Mesendoderm (in vitro differentiated cells): ENCODE data around the gene FILIP1L.

Experiments
- DNase-seq: peaks from one replicate; pipeline ENCODE4 v3.0.0; 2013
- H2AK5ac ChIP-seq: 2 replicates; pipeline ENCODE4 v1.6.1; 2013; ENCODE audit warnings: low read length, inconsistent platforms
- H2BK120ac ChIP-seq: 2 replicates; pipeline ENCODE4 v1.6.1; 2013; ENCODE audit warnings: low read depth, mild to moderate bottlenecking, low read length, moderate library complexity, mixed read lengths
- H2BK15ac ChIP-seq: replicated peaks from 2 replicates; pipeline ENCODE4 v1.6.1; 2013; ENCODE audit warnings: low read depth, mild to moderate bottlenecking, moderate library complexity
- H2BK5ac ChIP-seq: 2 replicates; pipeline ENCODE4 v1.6.1; 2013; ENCODE audit warnings: low read length, inconsistent platforms
- H3K18ac ChIP-seq: 2 replicates; pipeline ENCODE4 v1.6.1; 2013; ENCODE audit warnings: mild to moderate bottlenecking, low read length, mixed read lengths
- H3K23ac ChIP-seq: one replicate; pipeline ENCODE4 v1.6.1; 2013; ENCODE audit warnings: low read length
- H3K27ac ChIP-seq: 2 replicates; pipeline ENCODE4 v1.5.1; 2013; ENCODE audit warnings: low read depth, mild to moderate bottlenecking, inconsistent platforms, low read length, moderate library complexity
- H3K27me3 ChIP-seq: 2 replicates; pipeline ENCODE4 v1.6.1; 2013; ENCODE audit warnings: low read length, control low read depth, mild to moderate bottlenecking, inconsistent platforms; ENCODE audit not compliant: insufficient read depth, poor library complexity
- H3K36me3 ChIP-seq: 2 replicates; pipeline ENCODE4 v1.6.1; 2013; ENCODE audit warnings: low read length, inconsistent platforms; ENCODE audit not compliant: control insufficient read depth, insufficient read depth
- H3K4ac ChIP-seq: one replicate; pipeline ENCODE4 v1.6.1; 2013; ENCODE audit warnings: low read depth, mild to moderate bottlenecking, low read length, moderate library complexity
- H3K4me1 ChIP-seq: 2 replicates; pipeline ENCODE4 v1.6.1; 2013; ENCODE audit warnings: low read depth, low read length, inconsistent platforms; ENCODE audit not compliant: control insufficient read depth
- H3K4me2 ChIP-seq: 2 replicates; pipeline ENCODE4 v1.6.1; 2013; ENCODE audit warnings: low read length
- H3K4me3 ChIP-seq: 2 replicates; pipeline ENCODE4 v1.5.1; 2013; ENCODE audit warnings: mild to moderate bottlenecking, low read length
- H3K56ac ChIP-seq: one replicate; pipeline ENCODE4 v1.6.1; 2013; ENCODE audit warnings: low read length
- H3K79me1 ChIP-seq: 2 replicates; pipeline ENCODE4 v1.6.1; 2013; ENCODE audit warnings: low read length, inconsistent platforms
- H3K79me2 ChIP-seq: 2 replicates; pipeline ENCODE4 v1.6.1; 2013; ENCODE audit warnings: mild to moderate bottlenecking, low read length; ENCODE audit not compliant: control insufficient read depth, insufficient read depth
- H3K9ac ChIP-seq: 2 replicates; pipeline ENCODE4 v1.6.1; 2013; ENCODE audit warnings: low read length, inconsistent platforms
- H4K5ac ChIP-seq: one replicate; pipeline ENCODE4 v1.6.1; 2013; ENCODE audit warnings: low read length
- H4K8ac ChIP-seq: one replicate; pipeline ENCODE4 v1.6.1; 2013; ENCODE audit warnings: low read depth, mild to moderate bottlenecking, control low read depth, low read length, moderate library complexity
- WGBS: extraction: QIAGEN DNeasy Blood & Tissue Kit; methylation state at CpG from one replicate; pipeline ENCODE4 v1.1.7; 2013; ENCODE audit warnings: low lambda C conversion rate, missing lambda C conversion rate; ENCODE audit not compliant: insufficient coverage; ENCODE audit errors: extremely low coverage; 5-methylcytosine and 5-hydroxymethylcytosine counted together

Gene FILIP1L

GRCh38 chr3:99945328-99945995, 168.8 kb downstream of the FILIP1L start:
- no peak overlapping the region for H4K8ac ChIP-seq
- H3K4me3 ChIP-seq, result no peak overlapping the region
- no peaks in the 10 kb centered on the region for H3K79me2 ChIP-seq
- no peak overlapping the region for H2AK5ac ChIP-seq
- no peaks in the 10 kb centered on the region for H3K36me3 ChIP-seq
- no peaks in the 10 kb centered on the region for H3K79me1 ChIP-seq
- H3K4me2 ChIP-seq, result no peak overlapping the region
- H3K4me1 ChIP-seq, result no peaks in the 10 kb centered on the region
- no peak for DNase-seq
- no peak overlapping the region for H3K23ac ChIP-seq
- no peak overlapping the region for H2BK5ac ChIP-seq
- H3K27me3 ChIP-seq, result no peaks in the 10 kb centered on the region
- H3K18ac ChIP-seq, result no peak overlapping the region
- no peak overlapping the region for H3K27ac ChIP-seq
- no peak overlapping the region for H3K9ac ChIP-seq
- no peak overlapping the region for H2BK15ac ChIP-seq
- no peak overlapping the region for H2BK120ac ChIP-seq
- WGBS, result no CpG with 5 or more reads among the region's 5 CpGs
- H3K56ac ChIP-seq, result no peak overlapping the region
- H3K4ac ChIP-seq, result no peak overlapping the region
- H4K5ac ChIP-seq, result no peak overlapping the region

GRCh38 chr3:99943931-99944761, 170.2 kb downstream of the FILIP1L start:
- Histone ChIP-seq H3K36me3 (no peaks in the 10 kb centered on the region), H3K27ac (no peak overlapping the region), H3K4me2 (no peak overlapping the region), H3K23ac (no peak overlapping the region), H4K8ac (no peak overlapping the region), H3K18ac (no peak overlapping the region), H2BK120ac (no peak overlapping the region), H2BK15ac (no peak overlapping the region), H3K4me3 (no peak overlapping the region), H4K5ac (no peak overlapping the region), H2BK5ac (no peak overlapping the region), H3K9ac (no peak overlapping the region), H3K4ac (no peak overlapping the region), H2AK5ac (no peak overlapping the region), H3K4me1 (no peaks in the 10 kb centered on the region), H3K79me1 (no peaks in the 10 kb centered on the region), H3K79me2 (no peaks in the 10 kb centered on the region), H3K56ac (no peak overlapping the region), H3K27me3 (no peaks in the 10 kb centered on the region)
- no CpG with 5 or more reads among the region's 4 CpGs for WGBS
- DNase-seq, result no peak

GRCh38 chr3:99941211-99941610, 173.1 kb downstream of the FILIP1L start:
- Histone ChIP-seq H3K18ac (no peak overlapping the region), H3K56ac (no peak overlapping the region), H3K4me2 (no peak overlapping the region), H4K5ac (no peak overlapping the region), H3K79me1 (no peaks in the 10 kb centered on the region), H3K36me3 (no peaks in the 10 kb centered on the region), H3K9ac (no peak overlapping the region), H2BK5ac (no peak overlapping the region), H3K4ac (no peak overlapping the region), H3K4me1 (no peaks in the 10 kb centered on the region), H2AK5ac (no peak overlapping the region), H3K4me3 (no peak overlapping the region), H4K8ac (no peak overlapping the region), H3K27ac (no peak overlapping the region), H3K23ac (no peak overlapping the region), H3K27me3 (no peaks in the 10 kb centered on the region), H3K79me2 (no peaks in the 10 kb centered on the region), H2BK15ac (no peak overlapping the region), H2BK120ac (no peak overlapping the region)
- no CpG with 5 or more reads among the region's 1 CpG for WGBS
- DNase-seq, result no peak

- Histone ChIP-seq H3K9ac (no peak overlapping the region), H2AK5ac (no peak overlapping the region), H4K5ac (no peak overlapping the region), H2BK5ac (no peak overlapping the region), H3K56ac (no peak overlapping the region), H3K4me1 (no peaks in the 10 kb centered on the region), H3K27me3 (no peaks in the 10 kb centered on the region), H3K4ac (no peak overlapping the region), H3K4me3 (no peak overlapping the region), H3K36me3 (no peaks in the 10 kb centered on the region), H3K27ac (no peak overlapping the region), H2BK120ac (no peak overlapping the region), H4K8ac (no peak overlapping the region), H2BK15ac (no peak overlapping the region), H3K79me1 (no peaks in the 10 kb centered on the region), H3K79me2 (no peaks in the 10 kb centered on the region), H3K18ac (no peak overlapping the region), H3K23ac (no peak overlapping the region), H3K4me2 (no peak overlapping the region)
- WGBS, result no CpG with 5 or more reads among the region's 2 CpGs
- no peak for DNase-seq
Measured at GRCh38 chr3:99940350-99940749, 174.0 kb downstream of the FILIP1L start.

- WGBS, result no CpG with 5 or more reads among the region's 1 CpG
Measured at GRCh38 chr3:99939876-99940275, 174.4 kb downstream of the FILIP1L start.

More at GRCh38 chr3:99939876-99940275, 174.4 kb downstream of the FILIP1L start:
- Histone ChIP-seq H3K79me1 (no peaks in the 10 kb centered on the region), H3K79me2 (no peaks in the 10 kb centered on the region), H3K4me3 (no peak overlapping the region), H3K23ac (no peak overlapping the region), H2BK5ac (no peak overlapping the region), H2BK15ac (no peak overlapping the region), H2AK5ac (no peak overlapping the region), H3K27me3 (no peaks in the 10 kb centered on the region), H3K4ac (no peak overlapping the region), H3K4me1 (no peaks in the 10 kb centered on the region), H3K56ac (no peak overlapping the region), H2BK120ac (no peak overlapping the region), H3K18ac (no peak overlapping the region), H3K4me2 (no peak overlapping the region), H3K9ac (no peak overlapping the region), H3K36me3 (no peaks in the 10 kb centered on the region), H4K5ac (no peak overlapping the region), H4K8ac (no peak overlapping the region), H3K27ac (no peak overlapping the region)
- no peak for DNase-seq
